VCaP (cell line): ENCODE measurements around the gene LMAN2.

Experiments
- H3K27ac ChIP-seq: fragments of 450-650 bp; 2 replicates; pipeline ENCODE4 v1.5.1; 2017
- CTCF ChIP-seq: fragments of 450-650 bp; conservative IDR thresholded peaks from 2 replicates; pipeline ENCODE4 v1.5.1; 2017; ENCODE audit warnings: mild to moderate bottlenecking, moderate library complexity

LMAN2 gene

GRCh38 chr5:177303925-177304391, 47.5 kb downstream of the LMAN2 start:
- peak overlapping the region; percentile 95 for H3K27ac ChIP-seq
- TF ChIP-seq CTCF = no peak

- TF ChIP-seq CTCF = peak; percentile 66
- peak within 1 kb of the TSS; percentile 95 for H3K27ac ChIP-seq
Measured at GRCh38 chr5:177303121-177303924, 48.1 kb downstream of the LMAN2 start, which contains the start of the genes PRELID1 and RAB24. PRELID1 (plus strand) TSS chr5:177303799; CDS start chr5:177303986, 187 bp downstream. RAB24 (minus strand) TSS chr5:177303719; CDS start chr5:177303288, 431 bp downstream.

- TF ChIP-seq CTCF = no peak
- peak overlapping the region; percentile 95 for H3K27ac ChIP-seq
Measured at GRCh38 chr5:177302354-177303110, 48.9 kb downstream of the LMAN2 start.

GRCh38 chr5:177301503-177302165, 49.8 kb downstream of the LMAN2 start:
- TF ChIP-seq CTCF = no peak
- H3K27ac ChIP-seq = peak overlapping the region; percentile 95

- TF ChIP-seq CTCF = no peak
- H3K27ac ChIP-seq = peak overlapping the region; percentile 95
Measured at GRCh38 chr5:177300951-177301350, 50.5 kb downstream of the LMAN2 start.

- peak overlapping the region; percentile 95 for H3K27ac ChIP-seq
- no peak for TF ChIP-seq CTCF
Measured at GRCh38 chr5:177300236-177300880, 51.1 kb downstream of the LMAN2 start.
